MM.1S (cell line): Measurements from ENCODE around the gene GNAL.

Experiments
- EZH2 ChIP-seq: fragments of 300-600 bp; sonication (generic); optimal IDR thresholded peaks from 2 replicates; pipeline ENCODE3; 2017; ENCODE audit warnings: low read depth, mild to moderate bottlenecking, antibody characterized with exemption, low read length, mixed read lengths
- TF ChIP-seq, protein P1 (sequence below): fragments of 300-600 bp; sonication (generic); IDR thresholded peaks from 2 replicates; pipeline ENCODE4 v1.5.1; 2016; ENCODE audit warnings: antibody characterized with exemption, low read length, mixed read lengths

- TF ChIP-seq, protein P1, sequence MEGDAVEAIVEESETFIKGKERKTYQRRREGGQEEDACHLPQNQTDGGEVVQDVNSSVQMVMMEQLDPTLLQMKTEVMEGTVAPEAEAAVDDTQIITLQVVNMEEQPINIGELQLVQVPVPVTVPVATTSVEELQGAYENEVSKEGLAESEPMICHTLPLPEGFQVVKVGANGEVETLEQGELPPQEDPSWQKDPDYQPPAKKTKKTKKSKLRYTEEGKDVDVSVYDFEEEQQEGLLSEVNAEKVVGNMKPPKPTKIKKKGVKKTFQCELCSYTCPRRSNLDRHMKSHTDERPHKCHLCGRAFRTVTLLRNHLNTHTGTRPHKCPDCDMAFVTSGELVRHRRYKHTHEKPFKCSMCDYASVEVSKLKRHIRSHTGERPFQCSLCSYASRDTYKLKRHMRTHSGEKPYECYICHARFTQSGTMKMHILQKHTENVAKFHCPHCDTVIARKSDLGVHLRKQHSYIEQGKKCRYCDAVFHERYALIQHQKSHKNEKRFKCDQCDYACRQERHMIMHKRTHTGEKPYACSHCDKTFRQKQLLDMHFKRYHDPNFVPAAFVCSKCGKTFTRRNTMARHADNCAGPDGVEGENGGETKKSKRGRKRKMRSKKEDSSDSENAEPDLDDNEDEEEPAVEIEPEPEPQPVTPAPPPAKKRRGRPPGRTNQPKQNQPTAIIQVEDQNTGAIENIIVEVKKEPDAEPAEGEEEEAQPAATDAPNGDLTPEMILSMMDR: no peak
- TF ChIP-seq EZH2: no peak
These were observed 12.2 kb upstream of the GNAL start for GRCh38 chr18:11676867-11677266.
